ENCODE measurements around the gene ASCL2. TPM values are rescaled to one million over a fixed set of nuclear protein-coding genes. Genes with fewer than 3 reads are reported as not detected.

Gene ASCL2
- total RNA-seq, 1 experiment from 2014 or later: not detected

- no peak for DNase-seq (ENCODE audit: low read depth)
Observed at GRCh38 chr11:2234963-2235362, 35.4 kb downstream of the ASCL2 start.

DNA sequence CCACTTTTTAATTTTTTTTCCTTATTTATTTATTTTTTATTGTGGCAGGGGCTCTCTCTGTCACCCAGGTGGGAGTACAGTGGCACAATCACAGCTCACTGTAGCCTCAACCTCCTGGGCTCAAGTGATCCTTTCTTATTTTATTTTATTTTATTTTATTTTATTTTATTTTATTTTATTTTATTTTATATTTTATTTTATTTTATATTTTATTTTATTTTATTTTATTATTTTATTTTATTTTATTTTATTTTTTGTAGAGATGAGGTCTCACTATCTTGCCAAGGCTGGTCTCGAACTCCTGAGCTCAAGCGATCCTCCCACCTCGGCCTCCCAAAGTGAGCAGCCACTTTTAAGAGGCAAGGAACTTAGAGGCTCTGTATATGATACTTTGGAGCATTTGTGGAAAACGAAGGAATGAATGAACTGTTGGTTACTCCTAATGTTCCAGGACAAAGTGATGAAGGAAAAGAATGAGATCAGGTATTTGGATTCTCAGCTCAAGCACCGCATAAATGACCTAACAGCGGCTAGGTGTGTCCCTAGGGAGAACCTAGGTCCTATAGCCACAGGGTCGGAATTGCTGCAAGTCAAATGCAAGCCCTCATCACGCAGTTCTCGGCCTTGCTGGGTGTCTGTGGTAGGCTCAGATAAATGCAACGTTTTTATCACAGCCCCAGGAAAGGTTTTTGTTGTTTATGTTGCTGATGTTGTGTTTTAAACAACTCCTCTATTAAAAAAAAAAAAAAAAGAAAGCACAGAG is 36.5 kb downstream of the ASCL2 start:
- DNase-seq (ENCODE audit: low read depth): no peak

DNA sequence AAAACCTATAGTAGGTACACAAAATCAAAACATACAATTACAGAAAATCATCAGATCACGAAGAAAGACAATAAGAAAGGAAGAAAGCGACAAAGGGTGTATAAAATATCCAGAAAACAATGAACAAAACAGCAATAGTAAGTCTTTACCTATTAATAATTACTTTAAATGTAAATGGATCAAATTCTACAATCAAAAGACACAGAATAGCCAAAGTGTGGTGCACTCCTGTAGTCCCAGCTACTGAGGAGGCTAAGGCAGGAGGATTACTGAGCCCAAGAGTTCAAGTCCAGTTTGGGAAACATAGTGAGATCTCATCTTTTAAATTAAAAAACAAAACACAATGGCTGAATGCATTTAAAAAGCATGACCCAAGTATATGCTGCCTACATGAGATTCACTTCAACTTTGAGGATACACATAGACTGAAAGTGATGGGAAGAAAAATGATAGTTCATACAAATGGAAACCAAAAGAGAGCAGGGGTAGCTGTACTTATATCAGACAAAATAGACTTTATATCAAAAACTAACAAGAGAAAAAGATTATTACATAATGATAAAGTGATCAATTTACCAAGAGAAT is 40.6 kb downstream of the ASCL2 start:
- no peak for DNase-seq (ENCODE audit: low read depth)

DNA sequence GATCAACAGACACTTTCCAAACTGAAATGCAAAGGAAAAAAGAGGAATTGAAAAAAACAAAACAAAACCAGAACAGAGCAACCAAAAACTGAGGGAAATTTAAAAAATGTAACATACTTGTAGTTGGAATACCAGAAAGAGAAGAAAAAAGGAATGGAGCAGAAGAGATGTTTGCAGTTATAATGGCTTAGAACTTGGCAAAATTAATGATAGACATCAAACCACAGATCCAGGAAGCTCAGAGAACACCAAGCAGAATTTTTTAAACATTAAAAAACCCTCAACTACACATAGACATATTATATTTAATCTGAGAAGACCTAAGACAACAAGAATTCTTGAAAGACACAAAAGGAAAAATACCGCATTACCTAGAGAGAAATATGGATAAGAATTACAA is 46.1 kb downstream of the ASCL2 start:
- DNase-seq (ENCODE audit: low read depth): no peak

DNA sequence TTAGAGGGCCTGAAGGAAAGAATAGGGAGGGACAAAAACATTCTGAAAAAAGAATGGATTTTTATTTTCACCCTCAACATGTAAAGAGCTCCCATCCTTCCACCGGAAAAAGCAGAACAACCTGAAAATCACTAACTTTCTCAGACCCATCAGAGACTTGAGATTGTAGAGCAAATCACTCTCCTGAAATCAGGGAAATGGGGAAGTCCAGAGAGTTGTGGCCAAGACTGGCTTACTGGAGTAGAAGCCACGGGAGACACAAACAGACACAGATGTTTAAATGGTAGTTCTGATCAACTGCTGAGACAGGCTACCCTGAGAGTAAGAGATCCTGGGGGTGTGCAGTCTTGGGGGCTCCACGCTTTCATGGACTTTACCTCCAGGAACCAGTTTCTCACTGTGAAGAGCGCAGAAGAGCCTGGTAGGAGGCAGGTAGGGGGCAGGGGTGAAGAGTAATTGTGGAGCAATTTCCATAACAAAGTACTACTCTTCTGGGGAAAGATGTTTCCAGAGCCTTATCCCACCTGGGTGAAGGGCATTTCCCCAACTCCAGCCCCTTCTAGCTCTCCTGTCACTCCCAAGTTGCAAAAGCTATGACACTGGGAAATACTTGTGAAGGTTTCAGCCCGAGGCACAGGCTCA is 47.1 kb downstream of the ASCL2 start:
- DNase-seq (ENCODE audit: low read depth): no peak

DNA sequence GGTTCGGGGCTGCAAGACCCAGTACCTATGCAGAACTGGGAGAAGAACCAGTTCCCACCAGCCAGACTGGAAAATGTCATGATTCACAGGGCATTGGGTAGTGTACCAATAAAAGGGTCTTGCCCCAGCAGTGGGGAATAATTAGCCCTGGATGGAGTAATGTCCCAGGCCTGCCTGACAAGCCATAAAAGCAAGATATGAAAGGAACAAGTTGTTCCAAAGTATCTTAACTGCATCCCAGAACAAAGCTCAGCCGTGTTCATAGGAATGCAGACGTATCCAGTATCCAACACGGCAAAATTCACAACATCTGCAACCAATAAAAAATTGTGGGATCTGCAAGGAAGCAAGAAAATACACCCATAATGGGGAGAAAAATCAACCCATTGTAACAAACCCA is 47.9 kb downstream of the ASCL2 start:
- no peak for DNase-seq (ENCODE audit: low read depth)

DNA sequence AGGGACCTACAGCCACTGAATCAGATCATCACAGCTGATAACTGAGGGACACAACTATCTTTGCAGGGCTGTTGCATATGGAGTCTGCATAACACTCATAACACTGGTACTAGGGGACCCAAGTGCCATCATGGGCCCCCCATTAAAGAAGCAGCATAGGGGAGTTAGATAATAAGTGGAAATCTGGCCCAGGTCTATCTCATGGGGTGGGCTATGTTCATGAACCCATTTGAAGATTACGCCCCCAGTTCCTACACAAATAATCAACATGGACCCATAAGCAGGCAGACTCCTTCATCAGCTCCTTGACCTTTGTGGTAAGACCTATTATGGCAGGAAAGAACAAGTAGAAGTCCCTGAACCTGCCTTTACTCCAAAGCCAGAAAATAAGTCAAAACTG is 48.8 kb downstream of the ASCL2 start:
- DNase-seq (ENCODE audit: low read depth): no peak

DNA sequence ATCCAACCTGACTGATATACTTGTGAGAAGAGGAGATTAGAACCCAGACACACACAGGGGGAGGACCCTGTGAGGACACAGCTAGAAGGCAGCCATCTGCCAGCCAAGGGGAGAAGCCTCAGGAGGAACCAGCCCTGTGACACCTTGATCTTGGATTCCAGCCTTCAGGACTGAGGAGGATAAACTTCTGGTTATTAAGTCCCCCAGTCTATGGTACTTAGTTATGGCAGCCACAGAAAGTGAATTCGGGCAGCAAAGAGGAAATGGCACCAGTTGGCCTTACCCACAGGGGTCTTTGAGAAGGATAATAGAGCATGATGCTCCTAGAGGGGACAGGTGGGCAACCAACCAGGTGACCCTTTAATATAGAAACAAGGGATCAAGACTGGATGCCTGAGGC is 49.4 kb downstream of the ASCL2 start:
- DNase-seq (ENCODE audit: low read depth): no peak

GRCh38 chr11:2220173-2220771 is 50.1 kb downstream of the ASCL2 start:
- DNase-seq (ENCODE audit: low read depth): no peak

- no peak for DNase-seq (ENCODE audit: low read depth)
Observed at GRCh38 chr11:2219318-2220017, 50.9 kb downstream of the ASCL2 start.

Other genes with a start within 250 kb of the ASCL2 start
- gene IGF2, start 131.2 kb downstream of the ASCL2 start, total RNA-seq (2014; rRNA removed): 106 and 173 TPM in 2 replicates
- gene INS, start 109.4 kb downstream of the ASCL2 start, total RNA-seq (2014; rRNA removed): not detected in 2 replicates
- not detected in 2 replicates for gene TH, start 98.8 kb downstream of the ASCL2 start, total RNA-seq (2014; rRNA removed)
- not detected in 2 replicates for gene C11orf21, start 31.3 kb upstream of the ASCL2 start, total RNA-seq (2014; rRNA removed)
- not detected in 2 replicates for gene TSPAN32, start 31.4 kb upstream of the ASCL2 start, total RNA-seq (2014; rRNA removed)
- gene CD81, start 106.7 kb upstream of the ASCL2 start, total RNA-seq (2014; rRNA removed): 265 and 305 TPM in 2 replicates
- gene TSSC4, start 130.2 kb upstream of the ASCL2 start, total RNA-seq (2014; rRNA removed): 51.6 and 61.5 TPM in 2 replicates
- gene TRPM5, start 173.9 kb upstream of the ASCL2 start, total RNA-seq (2014; rRNA removed): not detected in 2 replicates
- not detected in 2 replicates for gene KCNQ1, start 174.4 kb upstream of the ASCL2 start, total RNA-seq (2014; rRNA removed)

Data from LHCN-M2 (cell line).